ENCODE results near the gene SYNGR2.

SYNGR2 gene

DNA sequence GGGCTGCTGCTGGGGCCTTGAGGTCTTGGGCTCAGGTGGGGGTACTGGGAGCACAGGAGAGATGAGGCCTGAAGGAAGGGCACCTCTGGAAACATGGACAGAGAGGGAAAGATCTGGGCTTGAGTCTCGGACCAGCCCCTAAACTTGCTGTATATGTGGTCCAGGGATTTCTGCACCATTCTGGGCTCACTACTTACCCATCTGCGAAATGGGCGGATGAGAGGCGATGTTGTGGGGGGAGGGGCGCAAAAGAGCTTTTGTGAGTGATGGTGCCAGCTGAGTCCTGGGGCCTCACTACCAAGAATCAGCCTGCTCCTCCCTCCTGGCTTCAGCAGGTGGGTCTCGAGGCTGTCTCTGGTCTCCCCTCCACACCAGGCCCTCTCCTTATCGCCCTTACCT is 21.9 kb upstream of the SYNGR2 start:
- TF ChIP-seq POLR2AphosphoS5 (IDR thresholded peaks at IDR 0.05; ENCODE audit: borderline replicate concordance, low read depth, low read length): no peak
- no peak for TF ChIP-seq EZH2 (IDR thresholded peaks at IDR 0.05)
- TF ChIP-seq FOXP2 (optimal IDR thresholded peaks at IDR 0.05; ENCODE audit: control extremely low read depth, extremely low read length, insufficient read depth): no peak
- no peak for DNase-seq (ENCODE audit: low read depth, low spot score)
- Histone ChIP-seq H3K27ac (no peak overlapping the region), H3K9me3 (ENCODE audit: low read depth, low read length) (no peaks in the 10 kb centered on the region), H3K4me3 (no peak overlapping the region), H3K36me3 (ENCODE audit: insufficient read depth, low read length) (no peaks in the 10 kb centered on the region), H3K9ac (ENCODE audit: insufficient read length) (no peak overlapping the region)

DNA sequence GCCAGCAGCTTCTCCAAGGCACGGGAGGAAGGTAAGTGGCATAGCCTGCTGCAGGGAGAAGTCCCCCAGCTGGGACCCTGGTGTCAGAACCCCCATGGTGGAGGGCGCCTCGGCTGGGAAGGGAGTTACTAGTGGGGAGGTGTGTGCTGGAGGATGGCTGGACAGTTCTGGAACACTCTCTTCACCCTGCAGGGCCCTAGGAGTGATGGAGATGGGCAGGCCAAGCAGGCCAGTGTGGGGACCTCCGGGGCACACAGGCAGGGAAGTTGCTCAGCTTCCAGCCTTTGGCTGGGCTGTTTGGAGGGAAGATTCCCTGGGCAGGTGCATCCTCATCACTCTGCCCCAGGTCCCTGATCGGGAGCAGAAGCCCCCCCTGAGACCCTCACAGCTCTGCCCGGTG is 21.5 kb upstream of the SYNGR2 start:
- Histone ChIP-seq H3K27ac (no peak overlapping the region), H3K4me3 (no peak overlapping the region), H3K36me3 (ENCODE audit: insufficient read depth, low read length) (no peaks in the 10 kb centered on the region), H3K9ac (ENCODE audit: insufficient read length) (no peak overlapping the region), H3K9me3 (ENCODE audit: low read depth, low read length) (no peaks in the 10 kb centered on the region)
- no peak for DNase-seq (ENCODE audit: low read depth, low spot score)
- TF ChIP-seq FOXP2 (optimal IDR thresholded peaks at IDR 0.05; ENCODE audit: control extremely low read depth, extremely low read length, insufficient read depth) (no peak), EZH2 (IDR thresholded peaks at IDR 0.05) (no peak), POLR2AphosphoS5 (IDR thresholded peaks at IDR 0.05; ENCODE audit: borderline replicate concordance, low read depth, low read length) (no peak)

DNA sequence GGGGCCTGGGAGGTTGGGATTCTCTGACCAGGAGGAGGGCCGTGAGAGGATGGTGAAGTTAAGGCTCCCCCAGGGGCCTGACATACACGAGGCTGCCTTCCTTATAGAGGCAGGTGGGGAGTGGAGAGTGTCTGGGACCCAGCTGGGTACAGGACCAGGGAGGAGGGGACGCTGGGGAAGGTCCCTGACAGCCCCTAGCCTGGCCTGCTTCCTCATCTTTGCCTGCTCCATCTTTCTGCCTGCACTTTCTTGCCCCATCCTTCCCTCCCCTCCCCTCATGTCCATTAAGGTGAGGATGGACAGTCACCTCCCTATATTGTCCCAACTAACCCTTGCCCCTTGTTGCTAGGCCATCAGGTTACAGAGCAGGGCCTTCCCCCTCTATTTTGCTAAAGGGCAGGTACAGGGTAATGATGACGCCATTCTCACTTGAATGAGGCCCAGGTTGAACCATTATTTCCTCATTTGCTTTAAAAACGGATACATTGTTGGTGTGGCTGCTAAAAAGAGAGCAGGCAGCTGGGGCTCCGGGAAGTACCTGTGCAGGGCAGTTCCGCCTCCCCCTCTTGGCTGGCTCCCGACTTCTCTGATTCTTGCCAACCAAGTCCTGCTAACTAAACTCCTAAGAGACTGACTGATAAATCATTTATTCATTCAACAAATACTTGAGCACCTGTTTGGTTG is 20.9 kb upstream of the SYNGR2 start:
- DNase-seq (ENCODE audit: low read depth, low spot score): no peak
- H3K27ac ChIP-seq: no peak overlapping the region

DNA sequence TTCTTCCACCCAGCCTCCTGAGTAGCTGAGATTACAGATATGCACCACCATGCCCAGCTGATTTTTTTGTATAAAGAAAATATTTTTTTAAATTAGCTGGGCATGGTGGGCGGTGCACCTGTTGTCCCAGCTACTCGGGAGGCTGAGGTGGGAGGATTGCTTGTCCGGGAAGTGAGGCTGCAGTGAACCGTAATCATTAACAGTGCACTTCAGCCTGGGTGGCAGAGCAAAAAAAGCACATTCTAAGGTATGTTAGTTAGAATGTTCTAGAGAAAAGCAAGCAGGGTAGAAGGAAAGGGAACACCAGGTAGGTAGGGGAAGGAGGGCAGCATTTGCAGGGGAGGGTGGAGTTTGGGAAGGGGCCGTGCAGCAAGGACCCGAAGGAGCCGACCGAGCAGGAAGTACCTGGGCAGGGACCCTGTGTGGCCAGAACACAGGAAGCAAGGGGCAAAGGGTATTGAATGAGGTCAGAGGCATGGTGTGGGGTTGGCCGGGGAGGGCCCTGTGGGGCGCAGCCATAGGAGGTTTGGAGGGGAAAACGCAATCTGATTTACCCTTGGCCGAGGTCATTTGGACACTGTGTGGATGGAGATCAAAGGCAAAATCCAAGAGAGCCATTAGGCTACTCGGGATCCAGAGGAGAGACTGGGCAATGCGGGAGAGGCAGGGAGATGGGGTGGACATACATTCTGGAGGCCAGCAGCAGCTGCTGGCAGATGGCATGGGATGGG is 19.9 kb upstream of the SYNGR2 start:
- H3K27ac ChIP-seq: no peak overlapping the region
- H3K4me3 ChIP-seq: no peak overlapping the region
- no peaks in the 10 kb centered on the region for H3K36me3 ChIP-seq (ENCODE audit: insufficient read depth, low read length)
- H3K9ac ChIP-seq (ENCODE audit: insufficient read length): no peak overlapping the region
- no peak for TF ChIP-seq EZH2 (IDR thresholded peaks at IDR 0.05)
- no peaks in the 10 kb centered on the region for H3K9me3 ChIP-seq (ENCODE audit: low read depth, low read length)
- DNase-seq (ENCODE audit: low read depth, low spot score): no peak

More for the DNA sequence above, 20.9 kb upstream of the SYNGR2 start:
- TF ChIP-seq EZH2 (IDR thresholded peaks at IDR 0.05) (no peak), POLR2AphosphoS5 (IDR thresholded peaks at IDR 0.05; ENCODE audit: borderline replicate concordance, low read depth, low read length) (no peak), FOXP2 (optimal IDR thresholded peaks at IDR 0.05; ENCODE audit: control extremely low read depth, extremely low read length, insufficient read depth) (no peak)
- Histone ChIP-seq H3K9ac (ENCODE audit: insufficient read length) (no peak overlapping the region), H3K9me3 (ENCODE audit: low read depth, low read length) (no peaks in the 10 kb centered on the region), H3K36me3 (ENCODE audit: insufficient read depth, low read length) (no peaks in the 10 kb centered on the region), H3K4me3 (no peak overlapping the region)

DNA sequence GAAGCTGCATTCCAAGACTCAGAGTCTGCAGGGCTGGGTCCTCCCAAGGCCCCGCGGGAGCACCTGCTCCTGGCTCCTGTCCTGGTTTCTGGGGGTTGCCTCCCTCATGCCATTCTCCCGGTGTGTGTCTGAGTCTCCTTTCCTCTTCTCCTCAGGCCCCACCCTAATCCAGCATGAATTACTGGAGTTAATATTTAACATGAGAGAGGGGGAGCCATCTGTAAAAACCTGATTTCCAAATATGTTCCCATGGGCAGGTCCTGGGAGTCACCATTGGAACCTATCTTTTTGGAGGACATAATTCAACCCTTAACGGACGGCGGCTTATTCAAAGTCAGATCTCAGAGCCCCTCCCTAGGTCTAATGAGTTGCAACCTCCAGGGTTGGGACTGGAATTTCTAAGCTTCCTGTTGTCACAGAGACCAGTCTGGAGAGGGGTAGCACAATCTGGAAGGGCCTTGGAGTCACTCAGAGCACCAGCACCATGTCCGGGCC is 16.8 kb upstream of the SYNGR2 start:
- H3K9me3 ChIP-seq (ENCODE audit: low read depth, low read length): no peaks in the 10 kb centered on the region
- H3K9ac ChIP-seq (ENCODE audit: insufficient read length): no peak overlapping the region
- TF ChIP-seq POLR2AphosphoS5 (IDR thresholded peaks at IDR 0.05; ENCODE audit: borderline replicate concordance, low read depth, low read length): no peak
- TF ChIP-seq EZH2 (IDR thresholded peaks at IDR 0.05): no peak
- TF ChIP-seq FOXP2 (optimal IDR thresholded peaks at IDR 0.05; ENCODE audit: control extremely low read depth, extremely low read length, insufficient read depth): no peak
- no peak overlapping the region for H3K27ac ChIP-seq
- no peak overlapping the region for H3K4me3 ChIP-seq
- DNase-seq (ENCODE audit: low read depth, low spot score): no peak
- H3K36me3 ChIP-seq (ENCODE audit: insufficient read depth, low read length): no peaks in the 10 kb centered on the region

DNA sequence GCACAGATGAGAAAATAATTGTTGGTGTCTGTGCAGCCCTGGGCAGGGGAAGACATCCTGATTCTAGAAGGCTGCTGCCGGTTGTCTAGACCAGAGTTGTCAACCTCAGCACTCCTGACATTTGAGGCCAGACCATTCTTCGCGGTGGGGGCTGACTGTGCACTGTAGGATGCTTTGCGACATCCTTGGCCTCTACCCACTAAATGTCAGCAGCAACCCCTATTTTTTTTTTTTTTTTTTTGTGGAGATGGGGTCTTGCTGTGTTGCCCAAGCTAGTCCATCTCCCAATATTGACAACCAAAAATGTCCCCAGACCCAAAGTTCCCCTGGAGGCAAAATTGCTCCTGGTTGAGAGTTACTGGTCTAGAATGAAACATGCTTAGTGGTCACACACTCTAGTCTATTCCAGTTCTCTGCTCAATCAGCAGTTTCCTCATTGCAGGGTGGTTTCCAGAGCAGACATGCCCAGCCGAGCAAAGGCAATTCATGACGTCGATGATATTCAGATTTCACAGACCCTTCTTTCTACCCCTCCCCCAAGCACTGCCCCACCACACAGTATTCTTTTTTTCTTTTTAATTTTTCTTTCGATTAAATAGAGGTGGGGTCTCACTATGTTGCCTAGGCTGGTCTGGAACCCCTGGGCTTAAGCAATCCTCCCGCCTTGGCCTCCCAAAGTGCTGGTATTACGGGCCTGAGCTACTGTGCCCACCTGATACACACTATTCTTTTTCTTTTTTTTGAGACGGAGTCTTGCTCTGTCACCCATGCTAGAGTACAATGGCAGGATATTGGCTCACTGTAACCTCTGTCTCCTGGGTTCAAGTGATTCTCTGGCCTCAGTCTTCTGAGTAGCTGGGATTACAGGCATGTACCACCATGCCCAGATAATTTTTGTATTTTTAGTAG is 13.2 kb upstream of the SYNGR2 start:
- no peak overlapping the region for H3K9ac ChIP-seq (ENCODE audit: insufficient read length)
- TF ChIP-seq POLR2AphosphoS5 (IDR thresholded peaks at IDR 0.05; ENCODE audit: borderline replicate concordance, low read depth, low read length): no peak
- no peak for TF ChIP-seq EZH2 (IDR thresholded peaks at IDR 0.05)
- no peak for DNase-seq (ENCODE audit: low read depth, low spot score)
- H3K4me3 ChIP-seq: no peak overlapping the region
- no peaks in the 10 kb centered on the region for H3K9me3 ChIP-seq (ENCODE audit: low read depth, low read length)
- H3K36me3 ChIP-seq (ENCODE audit: insufficient read depth, low read length): no peaks in the 10 kb centered on the region
- no peak overlapping the region for H3K27ac ChIP-seq

DNA sequence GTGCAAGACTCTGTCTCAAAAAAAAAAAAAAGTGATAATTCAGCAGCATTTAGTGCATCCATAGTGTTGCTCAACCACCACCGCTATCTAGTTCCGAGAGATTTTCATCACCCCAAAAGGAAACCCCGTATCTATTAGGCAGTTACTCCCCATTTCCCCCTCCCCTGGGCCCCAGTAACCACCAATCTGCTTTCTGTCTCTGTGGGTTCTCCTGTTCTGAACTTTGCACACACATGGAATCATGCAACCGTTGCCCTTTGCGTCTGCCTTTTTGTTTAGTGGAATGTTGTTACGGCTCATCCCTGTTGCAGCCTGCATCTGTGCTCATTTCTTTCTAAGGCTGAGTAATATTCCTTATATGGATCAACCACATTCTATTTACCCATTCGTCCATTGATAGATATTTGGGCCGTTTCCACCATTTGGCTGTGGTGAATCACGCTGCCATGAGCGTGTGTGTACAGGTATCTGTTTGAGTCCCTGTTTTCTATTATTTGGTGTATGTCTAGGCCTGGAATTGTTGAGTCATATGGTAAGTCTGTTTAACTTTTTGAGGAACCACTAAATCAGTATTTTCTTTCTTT is 8.7 kb upstream of the SYNGR2 start:
- Histone ChIP-seq H3K27ac (no peak overlapping the region), H3K9me3 (ENCODE audit: low read depth, low read length) (no peaks in the 10 kb centered on the region), H3K9ac (ENCODE audit: insufficient read length) (no peak overlapping the region), H3K4me3 (no peak overlapping the region), H3K36me3 (ENCODE audit: insufficient read depth, low read length) (no peaks in the 10 kb centered on the region)
- no peak for DNase-seq (ENCODE audit: low read depth, low spot score)
- TF ChIP-seq EZH2 (IDR thresholded peaks at IDR 0.05): no peak
- TF ChIP-seq FOXP2 (optimal IDR thresholded peaks at IDR 0.05; ENCODE audit: control extremely low read depth, extremely low read length, insufficient read depth): no peak
- no peak for TF ChIP-seq POLR2AphosphoS5 (IDR thresholded peaks at IDR 0.05; ENCODE audit: borderline replicate concordance, low read depth, low read length)
